ENCODE measurements around the gene SH3RF3.

GRCh38 chr2:109255654-109256053 lies 126.6 kb downstream of the SH3RF3 start:
- no peak for TF ChIP-seq EZH2 (IDR thresholded peaks at IDR 0.05; ENCODE audit: borderline replicate concordance, control insufficient read depth, low read depth, low read length)
- no peak for TF ChIP-seq EP300 (IDR thresholded peaks at IDR 0.05; ENCODE audit: borderline replicate concordance in 1 of 2, control insufficient read depth in 1 of 2, low read depth in 2 of 2, low read length in 2 of 2)
- TF ChIP-seq SIN3A (IDR thresholded peaks at IDR 0.05; ENCODE audit: low read depth, low read length) = no peak
- TF ChIP-seq, protein P1, sequence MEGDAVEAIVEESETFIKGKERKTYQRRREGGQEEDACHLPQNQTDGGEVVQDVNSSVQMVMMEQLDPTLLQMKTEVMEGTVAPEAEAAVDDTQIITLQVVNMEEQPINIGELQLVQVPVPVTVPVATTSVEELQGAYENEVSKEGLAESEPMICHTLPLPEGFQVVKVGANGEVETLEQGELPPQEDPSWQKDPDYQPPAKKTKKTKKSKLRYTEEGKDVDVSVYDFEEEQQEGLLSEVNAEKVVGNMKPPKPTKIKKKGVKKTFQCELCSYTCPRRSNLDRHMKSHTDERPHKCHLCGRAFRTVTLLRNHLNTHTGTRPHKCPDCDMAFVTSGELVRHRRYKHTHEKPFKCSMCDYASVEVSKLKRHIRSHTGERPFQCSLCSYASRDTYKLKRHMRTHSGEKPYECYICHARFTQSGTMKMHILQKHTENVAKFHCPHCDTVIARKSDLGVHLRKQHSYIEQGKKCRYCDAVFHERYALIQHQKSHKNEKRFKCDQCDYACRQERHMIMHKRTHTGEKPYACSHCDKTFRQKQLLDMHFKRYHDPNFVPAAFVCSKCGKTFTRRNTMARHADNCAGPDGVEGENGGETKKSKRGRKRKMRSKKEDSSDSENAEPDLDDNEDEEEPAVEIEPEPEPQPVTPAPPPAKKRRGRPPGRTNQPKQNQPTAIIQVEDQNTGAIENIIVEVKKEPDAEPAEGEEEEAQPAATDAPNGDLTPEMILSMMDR (IDR thresholded peaks at IDR 0.05 in 2 of 3, conservative IDR thresholded peaks at IDR 0.05 in 1 of 3; ENCODE audit: control insufficient read depth in 2 of 3, extremely low read depth in 1 of 3, insufficient read depth in 1 of 3, low read depth in 3 of 3, low read length in 3 of 3) = no peak
- no peak for TF ChIP-seq ZZZ3 (IDR thresholded peaks at IDR 0.05; ENCODE audit: control insufficient read depth, insufficient read length, low read depth)
- no peak for TF ChIP-seq HDAC2 (IDR thresholded peaks at IDR 0.05)
- TF ChIP-seq FOXK2 (IDR thresholded peaks at IDR 0.05) = no peak
- TF ChIP-seq SP1 (IDR thresholded peaks at IDR 0.05; ENCODE audit: low read depth, low read length) = no peak
- TF ChIP-seq, protein P2, sequence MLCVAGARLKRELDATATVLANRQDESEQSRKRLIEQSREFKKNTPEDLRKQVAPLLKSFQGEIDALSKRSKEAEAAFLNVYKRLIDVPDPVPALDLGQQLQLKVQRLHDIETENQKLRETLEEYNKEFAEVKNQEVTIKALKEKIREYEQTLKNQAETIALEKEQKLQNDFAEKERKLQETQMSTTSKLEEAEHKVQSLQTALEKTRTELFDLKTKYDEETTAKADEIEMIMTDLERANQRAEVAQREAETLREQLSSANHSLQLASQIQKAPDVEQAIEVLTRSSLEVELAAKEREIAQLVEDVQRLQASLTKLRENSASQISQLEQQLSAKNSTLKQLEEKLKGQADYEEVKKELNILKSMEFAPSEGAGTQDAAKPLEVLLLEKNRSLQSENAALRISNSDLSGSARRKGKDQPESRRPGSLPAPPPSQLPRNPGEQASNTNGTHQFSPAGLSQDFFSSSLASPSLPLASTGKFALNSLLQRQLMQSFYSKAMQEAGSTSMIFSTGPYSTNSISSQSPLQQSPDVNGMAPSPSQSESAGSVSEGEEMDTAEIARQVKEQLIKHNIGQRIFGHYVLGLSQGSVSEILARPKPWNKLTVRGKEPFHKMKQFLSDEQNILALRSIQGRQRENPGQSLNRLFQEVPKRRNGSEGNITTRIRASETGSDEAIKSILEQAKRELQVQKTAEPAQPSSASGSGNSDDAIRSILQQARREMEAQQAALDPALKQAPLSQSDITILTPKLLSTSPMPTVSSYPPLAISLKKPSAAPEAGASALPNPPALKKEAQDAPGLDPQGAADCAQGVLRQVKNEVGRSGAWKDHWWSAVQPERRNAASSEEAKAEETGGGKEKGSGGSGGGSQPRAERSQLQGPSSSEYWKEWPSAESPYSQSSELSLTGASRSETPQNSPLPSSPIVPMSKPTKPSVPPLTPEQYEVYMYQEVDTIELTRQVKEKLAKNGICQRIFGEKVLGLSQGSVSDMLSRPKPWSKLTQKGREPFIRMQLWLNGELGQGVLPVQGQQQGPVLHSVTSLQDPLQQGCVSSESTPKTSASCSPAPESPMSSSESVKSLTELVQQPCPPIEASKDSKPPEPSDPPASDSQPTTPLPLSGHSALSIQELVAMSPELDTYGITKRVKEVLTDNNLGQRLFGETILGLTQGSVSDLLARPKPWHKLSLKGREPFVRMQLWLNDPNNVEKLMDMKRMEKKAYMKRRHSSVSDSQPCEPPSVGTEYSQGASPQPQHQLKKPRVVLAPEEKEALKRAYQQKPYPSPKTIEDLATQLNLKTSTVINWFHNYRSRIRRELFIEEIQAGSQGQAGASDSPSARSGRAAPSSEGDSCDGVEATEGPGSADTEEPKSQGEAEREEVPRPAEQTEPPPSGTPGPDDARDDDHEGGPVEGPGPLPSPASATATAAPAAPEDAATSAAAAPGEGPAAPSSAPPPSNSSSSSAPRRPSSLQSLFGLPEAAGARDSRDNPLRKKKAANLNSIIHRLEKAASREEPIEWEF (IDR thresholded peaks at IDR 0.05; ENCODE audit: insufficient replicate concordance, low read depth, low read length) = no peak
- TF ChIP-seq, protein P3, sequence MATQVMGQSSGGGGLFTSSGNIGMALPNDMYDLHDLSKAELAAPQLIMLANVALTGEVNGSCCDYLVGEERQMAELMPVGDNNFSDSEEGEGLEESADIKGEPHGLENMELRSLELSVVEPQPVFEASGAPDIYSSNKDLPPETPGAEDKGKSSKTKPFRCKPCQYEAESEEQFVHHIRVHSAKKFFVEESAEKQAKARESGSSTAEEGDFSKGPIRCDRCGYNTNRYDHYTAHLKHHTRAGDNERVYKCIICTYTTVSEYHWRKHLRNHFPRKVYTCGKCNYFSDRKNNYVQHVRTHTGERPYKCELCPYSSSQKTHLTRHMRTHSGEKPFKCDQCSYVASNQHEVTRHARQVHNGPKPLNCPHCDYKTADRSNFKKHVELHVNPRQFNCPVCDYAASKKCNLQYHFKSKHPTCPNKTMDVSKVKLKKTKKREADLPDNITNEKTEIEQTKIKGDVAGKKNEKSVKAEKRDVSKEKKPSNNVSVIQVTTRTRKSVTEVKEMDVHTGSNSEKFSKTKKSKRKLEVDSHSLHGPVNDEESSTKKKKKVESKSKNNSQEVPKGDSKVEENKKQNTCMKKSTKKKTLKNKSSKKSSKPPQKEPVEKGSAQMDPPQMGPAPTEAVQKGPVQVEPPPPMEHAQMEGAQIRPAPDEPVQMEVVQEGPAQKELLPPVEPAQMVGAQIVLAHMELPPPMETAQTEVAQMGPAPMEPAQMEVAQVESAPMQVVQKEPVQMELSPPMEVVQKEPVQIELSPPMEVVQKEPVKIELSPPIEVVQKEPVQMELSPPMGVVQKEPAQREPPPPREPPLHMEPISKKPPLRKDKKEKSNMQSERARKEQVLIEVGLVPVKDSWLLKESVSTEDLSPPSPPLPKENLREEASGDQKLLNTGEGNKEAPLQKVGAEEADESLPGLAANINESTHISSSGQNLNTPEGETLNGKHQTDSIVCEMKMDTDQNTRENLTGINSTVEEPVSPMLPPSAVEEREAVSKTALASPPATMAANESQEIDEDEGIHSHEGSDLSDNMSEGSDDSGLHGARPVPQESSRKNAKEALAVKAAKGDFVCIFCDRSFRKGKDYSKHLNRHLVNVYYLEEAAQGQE (IDR thresholded peaks at IDR 0.05; ENCODE audit: low read depth, low read length) = no peak

Measured in GM12878 (cell line).